CD4-positive, alpha-beta T cell treated with Interferon gamma for 1 hour (primary cell): ENCODE results near the gene LRMDA.

Experiments used
- DNase-seq: peaks from one replicate; pipeline ENCODE4 v3.0.0-alpha.2; 2020

Gene LRMDA

GRCh38 chr10:75857269-75857846, 425.9 kb downstream of the LRMDA start:
- DNase-seq, result no peak

- no peak for DNase-seq
These were observed 426.5 kb downstream of the LRMDA start for GRCh38 chr10:75857896-75858295.

GRCh38 chr10:75858339-75858738, 426.9 kb downstream of the LRMDA start:
- no peak for DNase-seq

GRCh38 chr10:75859141-75859540, 427.7 kb downstream of the LRMDA start:
- DNase-seq, result no peak

GRCh38 chr10:75860009-75860408, 428.6 kb downstream of the LRMDA start:
- DNase-seq, result no peak

GRCh38 chr10:75861582-75861981, 430.2 kb downstream of the LRMDA start:
- no peak for DNase-seq

GRCh38 chr10:75862935-75863334, 431.5 kb downstream of the LRMDA start:
- no peak for DNase-seq

GRCh38 chr10:75864717-75865116, 433.3 kb downstream of the LRMDA start:
- no peak for DNase-seq

- DNase-seq, result no peak
These were observed 434.2 kb downstream of the LRMDA start for GRCh38 chr10:75865413-75866299.

- no peak for DNase-seq
These were observed 434.8 kb downstream of the LRMDA start for GRCh38 chr10:75866300-75866625.

- DNase-seq, result no peak
These were observed 435.3 kb downstream of the LRMDA start for GRCh38 chr10:75866731-75867130.

- DNase-seq, result no peak
These were observed 437.1 kb downstream of the LRMDA start for GRCh38 chr10:75868574-75868973.

GRCh38 chr10:75870039-75870645, 438.7 kb downstream of the LRMDA start:
- DNase-seq, result no peak

- no peak for DNase-seq
These were observed 444.3 kb downstream of the LRMDA start for GRCh38 chr10:75875740-75876139.

- DNase-seq, result no peak
These were observed 445.3 kb downstream of the LRMDA start for GRCh38 chr10:75876710-75877109.

GRCh38 chr10:75877877-75878276, 446.5 kb downstream of the LRMDA start:
- no peak for DNase-seq

- DNase-seq, result no peak
These were observed 447.2 kb downstream of the LRMDA start for GRCh38 chr10:75878586-75878985.

GRCh38 chr10:75880031-75880775, 448.8 kb downstream of the LRMDA start:
- no peak for DNase-seq

GRCh38 chr10:75883081-75884072, 452.0 kb downstream of the LRMDA start:
- no peak for DNase-seq

GRCh38 chr10:75884808-75885207, 453.4 kb downstream of the LRMDA start:
- no peak for DNase-seq

GRCh38 chr10:75887369-75887768, 455.9 kb downstream of the LRMDA start:
- DNase-seq, result no peak

GRCh38 chr10:75887992-75888680, 456.7 kb downstream of the LRMDA start:
- no peak for DNase-seq
